Colonic mucosa (tissue), 4 donors: Measurements from ENCODE around the gene CLDN4. TPM values are rescaled to one million over a fixed set of nuclear protein-coding genes. Genes with fewer than 3 reads are reported as not detected.

Source experiments
- DNase-seq: peaks from one replicate; pipeline ENCODE4 v3.0.0-alpha.2; 2020
- H3K27ac ChIP-seq: fragments of 200-600 bp; one replicate; pipeline ENCODE4 v1.8.0; 2021
- H3K27me3 ChIP-seq: fragments of 200-600 bp; one replicate; pipeline ENCODE4 v1.8.0; 2021
- H3K36me3 ChIP-seq: fragments of 200-600 bp; one replicate; pipeline ENCODE4 v1.8.0; 2021
- H3K4me1 ChIP-seq: fragments of 200-600 bp; one replicate; pipeline ENCODE4 v1.8.0; 2021; ENCODE audit warnings: mild to moderate bottlenecking
- H3K4me3 ChIP-seq: fragments of 200-600 bp; one replicate; pipeline ENCODE4 v1.8.0; 2021
- H3K9ac ChIP-seq, 2 donors: one replicate each; pipeline ENCODE4 v1.7.0; 2013; ENCODE audit warnings: control low read depth in 2 of 2, low read depth in 2 of 2, low read length in 2 of 2
- H3K9me3 ChIP-seq: fragments of 200-600 bp; one replicate; pipeline ENCODE4 v1.8.0; 2021
- intact Hi-C: fragments of 100-400 bp; cut with DNase I; formaldehyde crosslinking; loops from one replicate; pipeline ENCODE4 v1.14.1; 2022
- total RNA-seq, 2 donors: library from RNA; stranded (reverse); fragmentation: NEBNext Ultra II Directional in 1 of 2; extraction: Animal tissue kit (Norgen Biotek cat#: 25700) in 1 of 2; gene quantifications; one replicate each; pipeline ENCODE4 v1.2.1, GENCODE V29; 2021
- TF ChIP-seq, protein P1 (sequence below): fragments of 200-600 bp; IDR thresholded peaks from one replicate; pipeline ENCODE4 v1.8.0; 2022; ENCODE audit warnings: antibody characterized with exemption, mild to moderate bottlenecking
- donor health status: healthy.
- donor health status: DM: no; HTN: no; CAD: no.
- donor health status: DM: no; HTN: no; CAD: no.

The CLDN4 gene
- total RNA-seq, 2 donors from 2014 or later, result 568 to 932 TPM

DNA sequence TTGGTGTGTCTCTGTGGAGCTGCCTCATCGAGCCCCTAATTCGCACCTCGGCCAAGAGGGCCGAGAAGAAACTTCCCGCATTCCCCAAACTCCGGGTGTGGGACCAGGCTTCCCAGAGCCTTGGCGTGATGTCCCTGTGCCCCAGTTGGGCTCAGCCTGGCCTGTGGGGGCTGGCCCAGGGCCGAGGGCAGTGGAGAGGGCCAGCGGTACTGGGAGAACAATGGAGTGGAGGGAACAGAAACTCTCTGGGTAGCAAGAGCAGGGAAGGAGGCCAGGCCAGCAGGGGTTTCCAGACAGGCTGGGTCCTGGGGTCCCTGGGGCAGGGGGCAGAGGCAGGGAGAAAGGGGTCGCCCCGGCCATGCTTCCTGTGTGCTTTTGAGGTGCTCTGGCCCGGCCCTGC lies 46.2 kb downstream of the CLDN4 start:
- no peaks in the 10 kb centered on the region for H3K36me3 ChIP-seq
- no peak overlapping the region for H3K9ac ChIP-seq
- no peak for DNase-seq
- no peak overlapping the region for H3K27ac ChIP-seq
- H3K27me3 ChIP-seq, result no peaks in the 10 kb centered on the region
- H3K4me1 ChIP-seq, result no peaks in the 10 kb centered on the region
- TF ChIP-seq, protein P1, sequence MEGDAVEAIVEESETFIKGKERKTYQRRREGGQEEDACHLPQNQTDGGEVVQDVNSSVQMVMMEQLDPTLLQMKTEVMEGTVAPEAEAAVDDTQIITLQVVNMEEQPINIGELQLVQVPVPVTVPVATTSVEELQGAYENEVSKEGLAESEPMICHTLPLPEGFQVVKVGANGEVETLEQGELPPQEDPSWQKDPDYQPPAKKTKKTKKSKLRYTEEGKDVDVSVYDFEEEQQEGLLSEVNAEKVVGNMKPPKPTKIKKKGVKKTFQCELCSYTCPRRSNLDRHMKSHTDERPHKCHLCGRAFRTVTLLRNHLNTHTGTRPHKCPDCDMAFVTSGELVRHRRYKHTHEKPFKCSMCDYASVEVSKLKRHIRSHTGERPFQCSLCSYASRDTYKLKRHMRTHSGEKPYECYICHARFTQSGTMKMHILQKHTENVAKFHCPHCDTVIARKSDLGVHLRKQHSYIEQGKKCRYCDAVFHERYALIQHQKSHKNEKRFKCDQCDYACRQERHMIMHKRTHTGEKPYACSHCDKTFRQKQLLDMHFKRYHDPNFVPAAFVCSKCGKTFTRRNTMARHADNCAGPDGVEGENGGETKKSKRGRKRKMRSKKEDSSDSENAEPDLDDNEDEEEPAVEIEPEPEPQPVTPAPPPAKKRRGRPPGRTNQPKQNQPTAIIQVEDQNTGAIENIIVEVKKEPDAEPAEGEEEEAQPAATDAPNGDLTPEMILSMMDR, result no peak
- H3K9me3 ChIP-seq, result no peaks in the 10 kb centered on the region
- H3K4me3 ChIP-seq, result no peak overlapping the region
- intact Hi-C loops, result no loop called here

DNA sequence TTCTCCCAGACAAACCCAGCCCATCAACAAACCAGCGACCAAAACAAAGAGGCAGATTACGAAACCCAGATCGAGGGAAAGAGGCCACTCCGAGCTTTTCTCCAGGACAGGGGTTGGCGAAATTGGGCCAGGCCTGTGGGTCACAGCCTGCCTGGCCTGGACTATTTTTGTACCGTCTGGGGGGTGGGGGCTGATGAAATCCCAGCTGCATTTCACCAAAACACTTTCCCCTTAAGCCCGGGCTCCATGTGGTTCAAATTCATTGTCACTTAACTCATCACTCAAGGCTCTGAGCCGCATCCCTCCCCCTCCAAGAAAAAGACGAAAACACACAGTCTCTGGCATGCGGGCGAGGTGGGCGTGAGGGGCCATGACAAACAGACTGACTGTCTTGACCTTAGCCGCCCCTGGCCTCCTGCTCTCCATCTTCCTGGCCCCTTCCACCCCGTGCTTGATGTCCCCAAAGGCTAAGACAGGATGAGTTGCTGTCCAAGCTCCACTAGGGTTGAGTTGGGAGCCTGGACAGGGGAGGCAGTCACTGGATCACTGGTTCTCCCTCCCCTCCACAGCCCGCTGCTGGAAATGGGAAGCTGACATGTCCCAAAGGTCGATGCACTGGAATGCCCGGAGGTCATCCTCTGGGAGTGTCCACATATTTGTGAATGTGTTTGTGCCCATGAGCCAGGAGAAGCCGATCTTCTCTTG lies 49.3 kb downstream of the CLDN4 start:
- H3K27me3 ChIP-seq, result no peaks in the 10 kb centered on the region
- no peak overlapping the region for H3K4me3 ChIP-seq
- no peak overlapping the region for H3K27ac ChIP-seq
- TF ChIP-seq, protein P1, result no peak
- intact Hi-C loops, result no loop called here
- DNase-seq, result no peak
- H3K36me3 ChIP-seq, result no peaks in the 10 kb centered on the region
- no peaks in the 10 kb centered on the region for H3K9me3 ChIP-seq
- no peaks in the 10 kb centered on the region for H3K4me1 ChIP-seq
- H3K9ac ChIP-seq, result no peak overlapping the region

DNA sequence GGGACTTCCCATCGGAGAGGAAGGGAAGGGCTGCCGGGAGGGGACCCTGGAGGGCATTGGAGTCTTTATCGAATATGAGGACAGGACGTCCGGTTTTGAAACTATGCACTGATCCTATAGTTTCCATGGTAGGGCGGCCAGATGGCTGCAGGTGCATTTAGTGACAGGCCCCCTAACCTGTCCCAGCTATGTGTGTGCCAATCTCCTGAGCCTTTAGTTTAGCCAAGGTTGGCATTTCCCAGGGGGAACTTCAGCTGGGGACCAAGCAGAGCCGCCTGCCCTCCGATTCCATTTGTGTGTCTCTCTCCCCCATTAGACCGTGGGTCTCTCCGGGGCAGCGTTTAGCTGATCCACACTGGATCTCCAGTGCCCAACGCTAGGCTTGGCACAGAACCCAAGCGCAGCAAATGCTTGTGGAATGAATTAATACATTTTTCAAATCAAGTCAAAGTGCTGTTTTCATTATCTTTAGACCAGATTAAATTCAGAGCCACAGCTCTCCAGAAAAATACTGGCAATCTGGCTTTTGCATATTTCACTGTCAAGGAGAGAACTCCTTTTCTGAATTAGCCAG lies 50.0 kb downstream of the CLDN4 start:
- no peak overlapping the region for H3K27ac ChIP-seq
- no peaks in the 10 kb centered on the region for H3K36me3 ChIP-seq
- H3K27me3 ChIP-seq, result no peaks in the 10 kb centered on the region
- TF ChIP-seq, protein P1, result no peak
- no peak overlapping the region for H3K4me3 ChIP-seq
- H3K9me3 ChIP-seq, result no peaks in the 10 kb centered on the region
- intact Hi-C loops, result no loop called here
- H3K4me1 ChIP-seq, result no peaks in the 10 kb centered on the region
- H3K9ac ChIP-seq, result no peak overlapping the region
- no peak for DNase-seq

DNA sequence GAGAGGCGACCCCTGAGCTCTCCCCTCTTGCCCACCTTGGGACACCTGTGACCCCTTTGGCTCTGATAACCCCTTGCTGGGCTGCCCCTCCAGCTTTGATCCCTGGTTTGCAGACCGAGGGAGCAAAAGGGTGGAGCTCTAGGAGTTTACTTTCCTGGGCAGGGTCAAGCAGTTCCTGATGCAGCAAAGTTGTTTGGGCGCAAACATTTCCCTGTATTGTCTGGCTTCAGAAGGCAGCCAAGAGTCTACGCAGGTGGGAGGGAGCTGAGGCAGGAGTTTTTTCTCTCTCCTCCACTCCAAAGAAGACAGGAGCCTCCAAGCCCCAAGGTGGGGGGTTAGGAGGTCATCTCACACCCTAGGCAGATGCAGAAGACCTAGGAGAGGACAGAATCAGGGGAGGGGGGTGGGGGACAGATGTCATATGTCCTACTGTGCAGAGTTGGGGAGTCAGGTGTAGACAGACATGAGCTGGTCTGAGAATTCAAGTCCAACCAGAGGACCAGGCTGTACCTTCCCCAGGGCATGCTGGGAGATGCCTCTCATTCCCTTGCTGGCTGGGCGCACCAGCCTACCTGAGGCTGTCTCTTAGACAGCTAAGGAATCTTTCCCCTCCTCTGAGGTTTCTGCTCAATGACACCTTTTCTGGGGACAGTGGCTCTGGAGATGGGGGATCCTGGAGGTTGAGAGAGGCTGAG lies 50.7 kb downstream of the CLDN4 start:
- DNase-seq, result peak; percentile 39
- Histone ChIP-seq H3K9me3 (no peaks in the 10 kb centered on the region), H3K27me3 (no peaks in the 10 kb centered on the region), H3K36me3 (no peaks in the 10 kb centered on the region), H3K27ac (no peak overlapping the region), H3K4me3 (no peak overlapping the region), H3K4me1 (no peaks in the 10 kb centered on the region), H3K9ac (no peak overlapping the region)
- intact Hi-C loops, result no loop called here
- TF ChIP-seq, protein P1, result no peak

DNA sequence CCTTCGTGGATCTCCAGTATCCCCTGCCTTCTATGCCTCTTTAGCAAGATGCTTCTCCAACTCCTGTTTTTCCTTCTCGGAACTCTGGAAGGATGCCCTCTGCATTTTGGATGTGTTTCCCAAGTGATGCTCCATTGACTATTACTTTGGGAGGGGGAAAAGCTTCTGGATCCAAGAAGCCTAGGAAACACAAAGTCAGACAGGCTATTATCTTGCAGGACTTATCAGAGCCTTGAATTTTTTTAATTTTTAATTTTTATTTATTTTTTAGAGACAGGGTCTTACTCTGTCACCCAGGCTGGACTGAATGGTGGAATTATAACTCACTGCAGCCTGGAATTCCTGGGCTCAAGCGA lies 51.2 kb downstream of the CLDN4 start:
- H3K4me3 ChIP-seq, result no peak overlapping the region
- no peaks in the 10 kb centered on the region for H3K4me1 ChIP-seq
- H3K9me3 ChIP-seq, result no peaks in the 10 kb centered on the region
- H3K27ac ChIP-seq, result no peak overlapping the region
- no peak overlapping the region for H3K9ac ChIP-seq
- TF ChIP-seq, protein P1, result no peak
- intact Hi-C loops, result no loop called here
- H3K27me3 ChIP-seq, result no peaks in the 10 kb centered on the region
- DNase-seq, result no peak
- H3K36me3 ChIP-seq, result no peaks in the 10 kb centered on the region

Other genes with a start within 250 kb of the CLDN4 start
- gene MLXIPL, start 206.5 kb upstream of the CLDN4 start, total RNA-seq, result 10 to 100 TPM in 1 of 2 donors, 1 to 10 TPM in 1; 9.5 to 15.7 TPM
- gene VPS37D, start 163.2 kb upstream of the CLDN4 start, total RNA-seq, result 1 to 10 TPM in 1 of 2 donors, under 1 TPM in 1; 0.62 to 2.0 TPM
- gene DNAJC30, start 147.5 kb upstream of the CLDN4 start, total RNA-seq, result 10 to 100 TPM in 1 of 2 donors, 1 to 10 TPM in 1; 9.7 to 15.1 TPM
- 10 to 100 TPM; 46.4 to 79.5 TPM for gene BUD23, start 147.4 kb upstream of the CLDN4 start, total RNA-seq
- gene STX1A, start 111.3 kb upstream of the CLDN4 start, total RNA-seq, result 1 to 10 TPM; 7.0 to 7.2 TPM
- 100 to 1,000 TPM; 109 to 123 TPM for gene ABHD11, start 92.2 kb upstream of the CLDN4 start, total RNA-seq
- gene CLDN3, start 60.7 kb upstream of the CLDN4 start, total RNA-seq, result 100 to 1,000 TPM; 599 to 634 TPM
- gene METTL27, start 11.5 kb downstream of the CLDN4 start, total RNA-seq, result 1 to 10 TPM; 4.0 to 7.4 TPM
- gene TMEM270, start 30.2 kb downstream of the CLDN4 start, total RNA-seq, result not detected
- gene ELN, start 197.2 kb downstream of the CLDN4 start, total RNA-seq, result 10 to 100 TPM in 1 of 2 donors, 1 to 10 TPM in 1; 6.9 to 12.6 TPM